Mucosa of rectum (tissue), 2 donors: ENCODE results near the gene IL4I1.

Experiments
- H3K27ac ChIP-seq, 2 donors: one replicate each; pipeline ENCODE4 v1.7.0; 2013; ENCODE audit warnings: inconsistent platforms in 2 of 2, low read depth in 2 of 2, low read length in 2 of 2
- H3K27me3 ChIP-seq, 2 donors: one replicate each; pipeline ENCODE4 v1.7.0; 2013; ENCODE audit warnings: low read length in 2 of 2; ENCODE audit not compliant: control insufficient read depth in 2 of 2, insufficient read depth in 2 of 2
- H3K36me3 ChIP-seq, 2 donors: one replicate each; pipeline ENCODE4 v1.7.0; 2013; ENCODE audit warnings: low read length in 2 of 2; ENCODE audit not compliant: control insufficient read depth in 2 of 2, insufficient read depth in 2 of 2
- H3K4me1 ChIP-seq, 2 donors: one replicate each; pipeline ENCODE4 v1.7.0; 2013; ENCODE audit warnings: low read length in 2 of 2, mild to moderate bottlenecking in 1 of 2; ENCODE audit not compliant: control insufficient read depth in 2 of 2, insufficient read depth in 2 of 2
- H3K4me3 ChIP-seq, 2 donors: one replicate each; pipeline ENCODE4 v1.7.0; 2013; ENCODE audit warnings: low read length in 2 of 2
- H3K9ac ChIP-seq, 2 donors: one replicate each; pipeline ENCODE4 v1.7.0; 2013; ENCODE audit warnings: low read length in 2 of 2, low read depth in 1 of 2, mild to moderate bottlenecking in 1 of 2
- H3K9me3 ChIP-seq, 2 donors: one replicate each; pipeline ENCODE4 v1.7.0; 2013; ENCODE audit warnings: low read length in 2 of 2; ENCODE audit not compliant: control insufficient read depth in 2 of 2
- donor health status: healthy.
- donor health status: Normal muscosa, but diverticular disease.

IL4I1 gene

GRCh38 chr19:49863254-49863934, 33.3 kb downstream of the IL4I1 start:
- no peaks in the 10 kb centered on the region for H3K27me3 ChIP-seq
- H3K4me3 ChIP-seq, result no peak overlapping the region
- H3K9me3 ChIP-seq, result no peaks in the 10 kb centered on the region
- H3K9ac ChIP-seq, result no peak overlapping the region
- H3K36me3 ChIP-seq, result peaks cover 20 to 36% of the 10 kb centered on the region in 2 donors
- H3K27ac ChIP-seq, result no peak overlapping the region
- peaks cover 11% of the 10 kb centered on the region in 2 donors for H3K4me1 ChIP-seq

- Histone ChIP-seq H3K27me3 (no peaks in the 10 kb centered on the region), H3K9me3 (no peaks in the 10 kb centered on the region), H3K4me3 (no peak overlapping the region), H3K9ac (no peak overlapping the region), H3K4me1 (peaks cover 10 to 11% of the 10 kb centered on the region in 2 donors), H3K36me3 (peaks cover 23 to 43% of the 10 kb centered on the region in 2 donors), H3K27ac (no peak overlapping the region)
Observed at GRCh38 chr19:49862391-49863253, 34.1 kb downstream of the IL4I1 start.

GRCh38 chr19:49861541-49862378, 34.9 kb downstream of the IL4I1 start:
- Histone ChIP-seq H3K9me3 (no peaks in the 10 kb centered on the region), H3K9ac (no peak overlapping the region), H3K4me3 (no peak overlapping the region), H3K27me3 (no peaks in the 10 kb centered on the region), H3K27ac (peak overlapping the region in 1 of 2 donors; percentile 56), H3K4me1 (peaks cover 7 to 10% of the 10 kb centered on the region in 2 donors), H3K36me3 (peaks cover 27 to 48% of the 10 kb centered on the region in 2 donors)

- H3K9ac ChIP-seq, result peak overlapping the region in 1 of 2 donors; percentile 3
- no peaks in the 10 kb centered on the region for H3K27me3 ChIP-seq
- H3K36me3 ChIP-seq, result peaks cover 27 to 53% of the 10 kb centered on the region in 2 donors
- peaks cover under 1 to 4% of the 10 kb centered on the region in 2 donors for H3K4me1 ChIP-seq
- no peak overlapping the region for H3K4me3 ChIP-seq
- peak overlapping the region in 1 of 2 donors; percentile 56 for H3K27ac ChIP-seq
- H3K9me3 ChIP-seq, result no peaks in the 10 kb centered on the region
Observed at GRCh38 chr19:49861107-49861506, 35.6 kb downstream of the IL4I1 start.

- H3K4me3 ChIP-seq, result no peak overlapping the region
- H3K36me3 ChIP-seq, result peaks cover 27 to 55% of the 10 kb centered on the region in 2 donors
- no peaks in the 10 kb centered on the region for H3K4me1 ChIP-seq
- peak overlapping the region in 1 of 2 donors; percentile 3 for H3K9ac ChIP-seq
- no peaks in the 10 kb centered on the region for H3K9me3 ChIP-seq
- H3K27me3 ChIP-seq, result no peaks in the 10 kb centered on the region
- peak overlapping the region; percentile 9 to 56 for H3K27ac ChIP-seq
Observed at GRCh38 chr19:49860336-49861102, 36.2 kb downstream of the IL4I1 start.

GRCh38 chr19:49859682-49860335, 36.9 kb downstream of the IL4I1 start:
- Histone ChIP-seq H3K36me3 (peaks cover 27 to 57% of the 10 kb centered on the region in 2 donors), H3K4me1 (no peaks in the 10 kb centered on the region), H3K27ac (no peak overlapping the region), H3K9me3 (no peaks in the 10 kb centered on the region), H3K27me3 (no peaks in the 10 kb centered on the region), H3K9ac (no peak overlapping the region), H3K4me3 (no peak overlapping the region)

GRCh38 chr19:49858088-49858985, 38.4 kb downstream of the IL4I1 start:
- Histone ChIP-seq H3K4me3 (no peak overlapping the region), H3K9me3 (no peaks in the 10 kb centered on the region), H3K36me3 (peaks cover 16 to 42% of the 10 kb centered on the region in 2 donors), H3K9ac (no peak overlapping the region), H3K27me3 (no peaks in the 10 kb centered on the region), H3K4me1 (no peaks in the 10 kb centered on the region), H3K27ac (no peak overlapping the region)

GRCh38 chr19:49857838-49858087, 38.9 kb downstream of the IL4I1 start:
- H3K27ac ChIP-seq, result no peak overlapping the region
- no peaks in the 10 kb centered on the region for H3K27me3 ChIP-seq
- no peak overlapping the region for H3K9ac ChIP-seq
- peaks cover under 1 to 3% of the 10 kb centered on the region in 2 donors for H3K4me1 ChIP-seq
- no peak overlapping the region for H3K4me3 ChIP-seq
- H3K9me3 ChIP-seq, result no peaks in the 10 kb centered on the region
- H3K36me3 ChIP-seq, result peaks cover 14 to 39% of the 10 kb centered on the region in 2 donors
